Neural progenitor cell (in vitro differentiated cells): ENCODE measurements around the gene GNG10. TPM values are rescaled to one million over a fixed set of nuclear protein-coding genes. Genes with fewer than 3 reads are reported as not detected.

Experiments
- DNase-seq: peaks from one replicate; pipeline ENCODE4 v3.0.0-alpha.2; 2016; ENCODE audit warnings: low spot score
- H2AFZ ChIP-seq: fragments of 200-600 bp; sonication (generic); replicated peaks from 2 replicates; pipeline ENCODE4 v1.6.1; 2016; ENCODE audit warnings: antibody characterized with exemption
- H3F3A ChIP-seq: fragments of 200-600 bp; sonication (generic); 2 replicates; pipeline ENCODE4 v1.6.1; 2016; ENCODE audit warnings: antibody characterized with exemption, low read depth
- H3K27ac ChIP-seq: fragments of 200-600 bp; sonication (generic); 2 replicates; pipeline ENCODE4 v1.5.1; 2016; ENCODE audit warnings: mild to moderate bottlenecking
- H3K27me3 ChIP-seq: fragments of 200-600 bp; sonication (generic); 2 replicates; pipeline ENCODE4 v1.6.1; 2016; ENCODE audit warnings: mild to moderate bottlenecking, moderate library complexity
- H3K36me3 ChIP-seq: fragments of 200-600 bp; sonication (generic); 2 replicates; pipeline ENCODE4 v1.5.1; 2016
- H3K4me1 ChIP-seq: fragments of 200-600 bp; sonication (generic); 2 replicates; pipeline ENCODE4 v1.6.1; 2016; ENCODE audit warnings: mixed run types
- H3K4me2 ChIP-seq: fragments of 200-600 bp; sonication (generic); 2 replicates; pipeline ENCODE4 v1.6.1; 2016
- H3K4me3 ChIP-seq: fragments of 200-600 bp; sonication (generic); 2 replicates; pipeline ENCODE4 v1.5.1; 2016
- H3K79me2 ChIP-seq: fragments of 200-600 bp; sonication (generic); 2 replicates; pipeline ENCODE4 v1.6.1; 2016; ENCODE audit warnings: low read depth
- H3K9ac ChIP-seq: fragments of 200-600 bp; sonication (generic); 2 replicates; pipeline ENCODE4 v1.6.1; 2016
- H3K9me3 ChIP-seq: fragments of 200-600 bp; sonication (generic); 2 replicates; pipeline ENCODE4 v1.5.1; 2016; ENCODE audit warnings: low read depth
- H4K20me1 ChIP-seq: fragments of 200-600 bp; sonication (generic); 2 replicates; pipeline ENCODE4 v1.6.1; 2016; ENCODE audit warnings: low read depth
- H3K27ac Mint-ChIP-seq: 3 replicates; pipeline ENCODE4 v1.8.0; 2021; ENCODE audit warnings: mixed read lengths
- H3K27me3 Mint-ChIP-seq: 2 replicates; pipeline ENCODE4 v1.8.0; 2022; ENCODE audit warnings: low read depth, mild to moderate bottlenecking, inconsistent platforms, moderate library complexity, mixed read lengths; ENCODE audit not compliant: insufficient read depth
- H3K36me3 Mint-ChIP-seq: 3 replicates; pipeline ENCODE4 v1.8.0; 2021; ENCODE audit warnings: mixed read lengths
- H3K4me1 Mint-ChIP-seq: 3 replicates; pipeline ENCODE4 v1.8.0; 2021; ENCODE audit warnings: mixed read lengths
- H3K4me3 Mint-ChIP-seq: 3 replicates; pipeline ENCODE4 v1.8.0; 2021; ENCODE audit warnings: mild to moderate bottlenecking, moderate library complexity, mixed read lengths
- H3K9me3 Mint-ChIP-seq: 3 replicates; pipeline ENCODE4 v1.8.0; 2020; ENCODE audit warnings: mixed read lengths
- EZH2 ChIP-seq: fragments of 200-600 bp; sonication (generic); IDR thresholded peaks from 2 replicates; pipeline ENCODE4 v1.6.1; 2017; ENCODE audit warnings: antibody characterized with exemption, mild to moderate bottlenecking, moderate library complexity
- EZH2phosphoT487 ChIP-seq: fragments of 200-600 bp; sonication (generic); IDR thresholded peaks from 2 replicates; pipeline ENCODE4 v1.6.1; 2017; ENCODE audit warnings: antibody characterized with exemption
- total RNA-seq: library from RNA; depleted of rRNA; stranded (reverse); fragments of >200 nt; gene quantifications from 2 replicates; pipeline ENCODE4 v1.2.3, GENCODE V29; 2015; ENCODE audit warnings: low replicate concordance
- TF ChIP-seq, protein P1 (sequence below): fragments of 200-600 bp; sonication (generic); IDR thresholded peaks from 2 replicates; pipeline ENCODE4 v1.5.1; 2017; ENCODE audit warnings: antibody characterized with exemption, mild to moderate bottlenecking

GNG10 gene
- total RNA-seq, 1 donor from 2014 or later, result 128 TPM

DNA sequence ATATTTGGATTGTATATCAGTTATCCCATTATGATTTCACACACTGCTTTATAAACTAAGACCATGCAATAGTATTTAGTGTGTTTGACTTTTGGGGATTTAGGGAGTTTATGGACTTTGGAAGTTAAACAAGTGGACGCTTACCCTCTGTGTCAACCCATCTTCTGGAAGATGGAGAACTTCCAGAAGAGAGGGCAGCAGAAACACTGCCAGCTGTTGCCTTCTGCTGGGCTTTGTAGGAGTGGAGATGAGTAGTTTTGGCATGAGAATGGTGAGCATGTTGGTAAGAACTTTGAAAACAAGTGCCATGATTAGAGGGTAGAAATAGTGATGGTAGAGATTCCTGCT, 28.0 kb upstream of the GNG10 start:
- Mint-ChIP-seq H3K36me3 (peaks cover 19% of the 10 kb centered on the region), H3K27ac (no peak overlapping the region), H3K4me3 (peak overlapping the region; percentile 97), H3K27me3 (peaks cover 4% of the 10 kb centered on the region), H3K9me3 (peaks cover 3% of the 10 kb centered on the region), H3K4me1 (peaks cover 25% of the 10 kb centered on the region)
- DNase-seq, result no peak
- H3K79me2 ChIP-seq, result peaks cover 71% of the 10 kb centered on the region
- no peaks in the 10 kb centered on the region for H3K36me3 ChIP-seq
- H2AFZ ChIP-seq, result no peak overlapping the region
- no peak overlapping the region for H3K4me2 ChIP-seq
- H4K20me1 ChIP-seq, result peaks cover 11% of the 10 kb centered on the region
- H3F3A ChIP-seq, result no peaks in the 10 kb centered on the region
- TF ChIP-seq EZH2, result no peak
- TF ChIP-seq, protein P1, sequence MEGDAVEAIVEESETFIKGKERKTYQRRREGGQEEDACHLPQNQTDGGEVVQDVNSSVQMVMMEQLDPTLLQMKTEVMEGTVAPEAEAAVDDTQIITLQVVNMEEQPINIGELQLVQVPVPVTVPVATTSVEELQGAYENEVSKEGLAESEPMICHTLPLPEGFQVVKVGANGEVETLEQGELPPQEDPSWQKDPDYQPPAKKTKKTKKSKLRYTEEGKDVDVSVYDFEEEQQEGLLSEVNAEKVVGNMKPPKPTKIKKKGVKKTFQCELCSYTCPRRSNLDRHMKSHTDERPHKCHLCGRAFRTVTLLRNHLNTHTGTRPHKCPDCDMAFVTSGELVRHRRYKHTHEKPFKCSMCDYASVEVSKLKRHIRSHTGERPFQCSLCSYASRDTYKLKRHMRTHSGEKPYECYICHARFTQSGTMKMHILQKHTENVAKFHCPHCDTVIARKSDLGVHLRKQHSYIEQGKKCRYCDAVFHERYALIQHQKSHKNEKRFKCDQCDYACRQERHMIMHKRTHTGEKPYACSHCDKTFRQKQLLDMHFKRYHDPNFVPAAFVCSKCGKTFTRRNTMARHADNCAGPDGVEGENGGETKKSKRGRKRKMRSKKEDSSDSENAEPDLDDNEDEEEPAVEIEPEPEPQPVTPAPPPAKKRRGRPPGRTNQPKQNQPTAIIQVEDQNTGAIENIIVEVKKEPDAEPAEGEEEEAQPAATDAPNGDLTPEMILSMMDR, result no peak
- TF ChIP-seq EZH2phosphoT487, result no peak
- no peaks in the 10 kb centered on the region for H3K9me3 ChIP-seq
- H3K4me1 ChIP-seq, result peaks cover 13% of the 10 kb centered on the region
- H3K4me3 ChIP-seq, result no peak overlapping the region
- no peak overlapping the region for H3K27ac ChIP-seq
- H3K27me3 ChIP-seq, result no peaks in the 10 kb centered on the region
- H3K9ac ChIP-seq, result no peak overlapping the region

DNA sequence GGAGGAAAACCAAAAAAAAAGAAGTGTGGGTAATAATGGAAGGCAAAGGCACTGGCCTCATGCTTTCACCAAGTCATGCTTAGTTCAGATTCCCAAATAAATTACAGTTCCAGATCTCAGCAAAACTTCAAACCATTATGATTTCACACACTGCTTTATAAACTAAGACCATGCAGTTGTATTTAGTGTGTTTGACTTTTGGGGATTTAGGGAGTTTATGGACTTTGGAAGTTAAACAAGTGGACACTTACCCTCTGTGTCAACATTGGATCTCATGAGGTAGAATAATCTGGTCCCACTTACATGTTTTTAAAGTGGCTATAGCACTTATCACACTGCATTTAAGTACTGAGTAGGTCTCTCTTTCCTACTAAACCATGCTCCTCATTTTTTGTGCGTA, 26.5 kb upstream of the GNG10 start:
- Histone ChIP-seq H3K9me3 (no peaks in the 10 kb centered on the region), H3F3A (no peaks in the 10 kb centered on the region), H3K4me3 (no peak overlapping the region), H4K20me1 (peaks cover 11% of the 10 kb centered on the region), H3K27me3 (no peaks in the 10 kb centered on the region), H3K79me2 (peaks cover 85% of the 10 kb centered on the region), H3K9ac (no peak overlapping the region), H3K4me2 (no peak overlapping the region), H2AFZ (no peak overlapping the region), H3K27ac (no peak overlapping the region), H3K4me1 (peaks cover 13% of the 10 kb centered on the region), H3K36me3 (no peaks in the 10 kb centered on the region)
- peaks cover 3% of the 10 kb centered on the region for H3K9me3 Mint-ChIP-seq
- peaks cover 4% of the 10 kb centered on the region for H3K27me3 Mint-ChIP-seq
- peaks cover 19% of the 10 kb centered on the region for H3K36me3 Mint-ChIP-seq
- no peak for DNase-seq
- TF ChIP-seq EZH2, result no peak
- TF ChIP-seq EZH2phosphoT487, result no peak
- TF ChIP-seq, protein P1, result no peak
- H3K4me3 Mint-ChIP-seq, result no peak overlapping the region
- H3K4me1 Mint-ChIP-seq, result peaks cover 25% of the 10 kb centered on the region
- no peak overlapping the region for H3K27ac Mint-ChIP-seq

DNA sequence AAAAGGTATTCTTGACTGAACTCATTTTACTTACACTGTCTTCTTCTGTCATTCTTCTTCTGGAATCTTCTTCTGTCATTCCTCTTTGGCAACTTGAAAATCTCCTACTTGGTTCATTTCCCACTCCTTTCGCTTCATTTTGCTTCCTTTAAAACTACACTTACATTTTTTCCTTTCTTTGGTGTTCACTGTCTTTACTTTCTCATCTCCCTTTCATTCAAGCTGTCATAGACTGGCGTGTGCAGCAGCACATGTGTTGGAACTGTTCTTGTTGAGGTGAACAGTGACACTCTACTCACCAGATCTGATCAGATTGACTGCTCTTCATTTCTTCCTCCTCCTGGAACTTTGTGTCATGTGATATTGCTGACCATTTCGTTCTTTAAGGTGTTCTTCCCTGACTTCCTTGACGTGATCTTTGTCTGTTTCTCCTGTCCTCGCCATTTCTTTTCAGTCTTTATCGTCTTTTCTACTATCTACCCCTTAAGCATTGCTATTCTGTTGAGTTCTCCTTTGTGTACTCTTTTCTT, 23.9 kb upstream of the GNG10 start:
- no peak for TF ChIP-seq EZH2
- TF ChIP-seq, protein P1, result no peak
- no peak for TF ChIP-seq EZH2phosphoT487
- peaks cover 72% of the 10 kb centered on the region for H3K79me2 ChIP-seq
- no peaks in the 10 kb centered on the region for H3K9me3 ChIP-seq
- Mint-ChIP-seq H3K27me3 (no peaks in the 10 kb centered on the region), H3K4me3 (no peak overlapping the region), H3K36me3 (peaks cover 19% of the 10 kb centered on the region), H3K27ac (no peak overlapping the region), H3K9me3 (no peaks in the 10 kb centered on the region), H3K4me1 (peaks cover 11% of the 10 kb centered on the region)
- no peak overlapping the region for H3K27ac ChIP-seq
- no peaks in the 10 kb centered on the region for H3K36me3 ChIP-seq
- H3K9ac ChIP-seq, result no peak overlapping the region
- H3K4me2 ChIP-seq, result no peak overlapping the region
- no peak for DNase-seq
- H3K27me3 ChIP-seq, result no peaks in the 10 kb centered on the region
- H3K4me3 ChIP-seq, result no peak overlapping the region
- H2AFZ ChIP-seq, result no peak overlapping the region
- peaks cover 7% of the 10 kb centered on the region for H4K20me1 ChIP-seq
- H3K4me1 ChIP-seq, result peaks cover 8% of the 10 kb centered on the region
- no peaks in the 10 kb centered on the region for H3F3A ChIP-seq
